GM19025 (cell line): ENCODE measurements around the gene CARMIL1.

Experiments
- ATAC-seq: cut with Tn5 transposase; IDR thresholded peaks from one replicate; pipeline ENCODE4 v1.9.1; 2021; ENCODE audit warnings: mild to moderate bottlenecking, low read depth, moderate library complexity; ENCODE audit not compliant: unreplicated experiment

Gene CARMIL1

DNA sequence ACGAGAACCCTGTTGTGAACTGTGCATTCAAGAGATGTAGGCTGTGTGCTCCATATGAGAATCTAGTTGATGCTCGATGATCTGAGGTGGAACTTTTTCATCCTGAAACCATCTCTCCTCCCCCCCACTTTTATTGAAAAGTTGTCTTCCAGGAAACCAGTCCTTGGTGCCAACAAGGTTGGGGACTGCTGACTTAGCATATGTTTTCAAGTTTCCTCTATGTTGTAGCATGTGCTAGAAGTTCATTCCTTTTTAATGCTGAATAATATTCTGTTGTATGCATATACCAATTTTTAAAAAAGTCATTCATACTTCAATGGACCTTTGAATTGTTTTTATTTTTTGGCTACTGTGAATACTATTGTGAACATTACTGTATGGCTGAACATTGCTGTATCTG, 27.2 kb downstream of the CARMIL1 start:
- no peak for ATAC-seq

DNA sequence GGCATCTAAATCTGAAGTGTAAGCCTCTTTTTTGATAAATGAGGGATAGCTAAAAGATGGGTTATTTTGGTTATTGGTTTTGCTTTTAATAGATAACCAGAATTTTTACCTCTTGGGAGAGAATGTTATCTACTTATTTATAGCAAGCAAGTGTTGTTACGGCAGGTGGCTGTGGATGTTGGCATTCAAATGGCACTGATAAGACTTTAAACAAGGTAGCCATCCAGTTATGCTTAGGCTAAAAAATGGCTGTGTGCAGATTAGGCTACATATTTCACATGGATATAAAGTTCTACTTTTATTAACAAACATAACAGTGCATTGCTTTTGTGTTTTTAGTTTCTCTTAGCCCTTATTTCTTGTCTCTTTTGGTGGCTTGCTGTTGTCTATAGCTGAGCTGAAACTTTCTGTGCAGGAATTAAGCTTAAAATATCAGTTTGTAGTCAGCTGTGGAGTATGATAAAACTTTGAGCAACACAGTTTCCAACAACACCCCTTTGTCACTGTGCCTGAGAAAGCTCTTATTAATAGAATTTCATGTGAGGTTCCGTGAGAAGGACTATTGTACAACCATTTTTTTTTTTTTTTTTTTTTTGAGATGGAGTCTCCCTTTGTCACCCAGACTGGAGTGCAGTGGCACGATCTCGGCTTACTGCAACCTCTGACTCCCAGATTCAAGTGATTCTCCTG, 28.8 kb downstream of the CARMIL1 start:
- no peak for ATAC-seq

GRCh38 chr6:25309886-25310285, 30.7 kb downstream of the CARMIL1 start:
- ATAC-seq: no peak

- no peak for ATAC-seq
These were observed 32.2 kb downstream of the CARMIL1 start for GRCh38 chr6:25311331-25311840.

GRCh38 chr6:25312034-25312620, 33.0 kb downstream of the CARMIL1 start:
- ATAC-seq: no peak

DNA sequence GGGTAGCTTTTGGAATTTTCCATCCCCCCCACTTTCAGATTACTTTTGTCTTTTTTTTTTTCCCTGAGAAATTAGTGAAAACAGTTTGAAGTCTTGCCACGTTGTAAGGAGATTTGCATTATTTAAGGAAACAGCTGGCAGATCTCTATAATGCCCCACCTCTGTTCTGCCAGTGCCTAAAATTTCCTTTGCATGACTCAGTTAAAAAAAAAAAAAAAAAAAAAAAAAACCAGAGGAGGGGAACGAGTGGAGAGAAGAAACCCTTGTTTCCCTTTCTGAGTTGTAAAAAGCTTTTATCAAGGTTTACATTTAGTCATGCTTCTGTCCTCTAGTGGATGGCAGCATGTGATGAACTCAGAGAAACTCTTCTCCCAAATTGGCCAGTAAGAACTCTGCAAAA, 33.5 kb downstream of the CARMIL1 start:
- ATAC-seq: no peak

GRCh38 chr6:25314509-25315175, 35.5 kb downstream of the CARMIL1 start:
- no peak for ATAC-seq

GRCh38 chr6:25315194-25316177, 36.3 kb downstream of the CARMIL1 start:
- ATAC-seq: no peak

- ATAC-seq: no peak
These were observed 37.5 kb downstream of the CARMIL1 start for GRCh38 chr6:25316626-25317025.

DNA sequence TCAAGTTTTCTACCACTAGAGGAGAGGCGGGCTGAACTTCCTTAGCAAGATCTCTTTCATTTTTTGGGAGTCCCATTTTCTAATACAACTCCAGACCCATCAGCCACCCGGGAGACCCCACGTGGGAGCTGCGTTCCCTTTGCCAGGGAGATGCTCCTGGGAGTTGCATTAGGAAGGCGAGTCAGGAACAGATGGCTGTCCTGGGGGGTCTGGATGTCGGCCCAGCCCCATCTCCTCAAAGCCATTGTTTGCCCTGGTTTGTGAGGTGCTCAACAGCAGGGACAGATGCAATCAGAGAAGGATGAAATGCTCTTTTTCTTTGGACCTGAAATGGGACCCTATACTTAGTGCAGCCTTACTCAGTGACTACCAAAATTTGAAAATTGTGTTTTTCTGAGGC, 39.4 kb downstream of the CARMIL1 start:
- no peak for ATAC-seq

DNA sequence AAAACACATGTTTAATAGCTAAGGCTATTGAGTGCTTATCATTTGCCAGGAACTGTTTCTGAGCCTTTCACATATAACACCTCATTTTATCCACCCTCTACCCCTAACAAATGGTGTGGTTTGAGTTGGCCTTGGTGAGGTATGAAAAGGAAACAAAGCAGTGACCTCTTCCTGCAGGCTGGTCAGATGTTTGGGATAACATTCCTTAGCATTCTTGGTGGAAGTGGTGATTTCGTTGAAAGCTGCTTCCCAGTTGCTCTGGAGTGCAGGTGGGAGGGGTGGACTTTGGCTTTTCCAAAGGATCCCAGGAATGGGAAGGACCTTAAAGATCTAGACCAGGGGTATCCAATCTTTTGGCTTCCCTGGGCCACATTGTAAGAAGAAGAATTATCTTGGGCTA, 41.3 kb downstream of the CARMIL1 start:
- no peak for ATAC-seq

- ATAC-seq: no peak
These were observed 43.5 kb downstream of the CARMIL1 start for GRCh38 chr6:25322692-25323091.

- no peak for ATAC-seq
These were observed 45.0 kb downstream of the CARMIL1 start for GRCh38 chr6:25324066-25324762.

GRCh38 chr6:25326126-25326525, 47.0 kb downstream of the CARMIL1 start:
- ATAC-seq: no peak

GRCh38 chr6:25326960-25327359, 47.8 kb downstream of the CARMIL1 start:
- ATAC-seq: no peak

- no peak for ATAC-seq
These were observed 48.3 kb downstream of the CARMIL1 start for GRCh38 chr6:25327432-25327831.

DNA sequence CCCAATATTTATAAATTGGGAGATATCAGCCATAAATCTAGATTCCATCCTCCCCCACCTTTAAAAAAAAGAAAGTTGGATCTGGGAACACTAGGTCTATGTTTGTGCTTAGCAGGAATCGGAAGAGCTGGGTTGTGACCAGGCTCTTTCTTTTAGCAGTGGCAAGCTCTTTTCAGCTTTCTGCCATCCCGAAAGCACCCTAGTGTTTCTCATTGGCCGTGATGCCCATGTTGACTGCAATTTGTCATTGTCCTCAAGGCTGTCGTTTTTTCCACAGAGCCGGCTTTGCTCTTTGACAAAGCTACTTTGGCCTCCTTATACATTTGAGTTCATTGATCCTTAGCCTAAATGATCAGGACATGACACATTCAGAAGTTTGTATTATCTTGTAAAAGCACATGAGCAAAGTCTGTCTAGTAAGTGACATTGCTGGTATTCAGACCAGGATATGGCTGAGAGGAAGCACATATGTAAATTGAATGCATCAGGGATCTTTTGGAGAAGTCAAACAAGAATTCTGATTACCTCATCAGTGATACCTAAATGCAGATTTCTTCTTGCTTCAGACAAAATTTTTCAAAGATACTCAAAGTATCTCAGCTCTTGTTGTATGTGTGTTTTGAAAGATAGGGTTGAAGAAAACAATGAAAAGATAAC, 50.1 kb downstream of the CARMIL1 start:
- no peak for ATAC-seq

DNA sequence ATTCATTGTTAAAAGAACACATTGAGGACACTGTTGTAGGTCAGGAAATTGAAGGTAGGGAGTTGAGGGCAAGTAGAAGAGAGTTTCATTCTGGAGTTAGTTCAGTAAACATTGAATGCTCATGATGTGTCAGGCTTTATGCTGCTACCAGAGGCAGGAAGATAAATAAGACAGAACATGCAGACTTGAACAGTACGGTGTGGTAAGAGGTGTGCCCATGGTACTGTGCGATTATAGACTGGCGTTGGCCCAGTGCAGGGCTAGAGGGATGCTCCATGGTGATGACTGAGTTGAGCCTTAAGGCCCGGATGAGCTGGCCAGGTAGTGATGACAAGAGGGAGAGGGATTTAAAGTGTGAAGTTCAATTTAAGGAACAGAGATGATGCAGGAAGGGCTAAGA, 50.8 kb downstream of the CARMIL1 start:
- no peak for ATAC-seq
